ENCODE data around the gene AKAP13.
"Not testable (repeated sequence)": the region's sequence is repeated elsewhere in the genome, so short reads cannot be mapped to it uniquely, and the experiment has no call there.

AKAP13 gene

DNA sequence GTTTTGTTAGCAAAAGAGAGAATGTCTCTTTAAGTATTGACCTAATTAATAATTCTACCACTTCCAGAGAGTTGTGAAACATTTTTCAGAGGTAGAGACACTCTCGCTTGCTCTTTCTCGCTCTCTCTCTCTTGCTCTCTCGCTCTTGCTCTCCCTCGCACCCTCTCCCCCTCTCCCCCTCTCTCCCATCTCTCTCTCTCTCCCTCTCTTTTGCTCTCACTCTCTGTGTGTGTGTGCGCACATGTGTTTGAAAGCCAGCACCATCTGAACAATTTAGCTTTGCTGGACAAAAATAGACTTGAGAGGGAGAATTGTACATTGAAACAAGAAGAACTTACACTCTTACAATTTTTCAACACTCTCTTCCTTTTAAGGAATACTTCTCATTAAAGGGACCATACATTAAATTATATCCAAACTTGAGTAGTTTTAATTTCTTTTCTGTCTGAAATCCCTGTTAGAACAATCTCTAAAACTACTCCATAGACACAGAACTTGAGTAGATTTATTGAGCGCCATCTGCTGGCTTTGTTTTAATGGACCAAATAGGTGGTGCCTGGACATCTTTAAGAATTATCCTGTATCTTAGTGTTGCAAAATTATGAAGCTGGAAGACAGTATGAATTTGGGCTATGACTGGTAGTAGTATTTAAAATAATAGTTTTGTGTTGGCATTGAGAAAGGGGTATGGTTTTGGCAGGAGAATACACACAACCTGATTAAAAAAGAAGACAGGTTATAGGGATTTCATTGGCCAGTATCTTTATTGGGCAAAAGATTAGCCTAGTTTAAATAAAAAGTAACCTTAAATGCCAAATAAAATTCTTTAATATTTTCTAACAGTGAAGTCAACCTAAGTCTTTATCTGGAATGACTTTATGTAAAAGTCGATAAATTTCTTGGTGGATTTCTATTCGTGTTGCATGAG is 124.6 kb downstream of the AKAP13 start:
- DNase-seq (ENCODE audit: low read depth, low spot score): peak; percentile 55
- H3K4me3 ChIP-seq (ENCODE audit: low read length): no peak overlapping the region

- DNase-seq (ENCODE audit: low read depth, low spot score): no peak
- no peak overlapping the region for H3K4me3 ChIP-seq (ENCODE audit: low read length)
These were observed 126.7 kb downstream of the AKAP13 start for GRCh38 chr15:85507114-85507513.

DNA sequence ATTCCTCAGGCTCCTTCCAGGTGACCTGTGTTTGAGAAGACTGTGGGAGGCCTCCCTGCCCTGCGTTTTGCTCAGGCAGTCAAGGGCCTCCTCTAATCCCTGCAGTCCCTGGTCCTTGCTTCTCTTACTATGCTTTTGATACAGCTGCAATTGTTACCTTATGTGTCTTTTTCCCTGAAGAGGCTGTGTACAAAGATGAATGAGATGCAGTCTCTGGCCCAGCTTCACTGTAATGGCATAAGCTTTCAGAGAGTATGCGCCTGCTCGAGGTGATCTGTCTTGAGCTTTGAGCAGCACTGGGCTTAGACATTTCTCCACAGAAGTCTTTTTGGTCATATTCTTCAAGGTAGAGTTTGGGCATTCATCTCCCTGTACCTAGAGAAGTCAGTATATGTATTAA is 129.6 kb downstream of the AKAP13 start:
- H3K4me3 ChIP-seq (ENCODE audit: low read length): no peak overlapping the region
- no peak for DNase-seq (ENCODE audit: low read depth, low spot score)

DNA sequence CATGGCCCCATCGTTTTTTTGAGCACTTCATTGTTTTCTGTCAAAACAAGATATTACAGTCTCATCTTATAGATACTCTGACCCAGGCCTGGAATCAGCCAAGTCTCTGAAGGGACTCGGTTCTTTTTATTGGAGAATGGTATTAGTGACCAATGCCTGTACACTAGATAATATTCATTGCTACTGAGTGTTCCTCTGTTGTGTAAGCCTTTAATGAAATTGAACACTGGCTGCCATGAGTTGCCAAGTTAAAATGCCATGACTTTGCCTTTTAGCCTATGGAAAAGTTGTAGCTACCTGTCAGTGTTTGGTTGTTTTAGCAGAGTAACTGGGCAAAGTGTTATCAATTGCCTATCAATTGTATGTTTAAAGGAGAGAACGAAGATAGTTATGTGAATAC is 134.0 kb downstream of the AKAP13 start:
- no peak overlapping the region for H3K4me3 ChIP-seq (ENCODE audit: low read length)
- no peak for DNase-seq (ENCODE audit: low read depth, low spot score)

DNA sequence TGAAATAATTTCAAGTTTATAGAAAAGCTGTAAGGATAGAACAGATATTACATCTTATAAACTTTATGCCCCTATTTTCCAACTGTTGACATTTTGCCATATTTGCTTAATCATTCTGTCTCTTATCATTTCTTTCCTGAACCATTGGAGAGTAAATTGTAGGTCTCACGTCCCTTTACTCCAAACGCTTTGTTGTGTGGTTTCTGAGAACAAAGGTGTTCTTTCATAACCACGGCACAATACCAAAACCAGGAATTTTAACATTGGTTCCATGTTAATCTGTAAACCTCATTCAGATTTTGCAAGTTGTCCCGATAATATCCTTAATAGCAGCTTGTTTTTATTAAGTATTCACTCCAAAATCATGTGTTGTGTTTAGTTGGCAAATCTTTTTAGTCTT is 134.8 kb downstream of the AKAP13 start:
- DNase-seq (ENCODE audit: low read depth, low spot score): no peak
- no peak overlapping the region for H3K4me3 ChIP-seq (ENCODE audit: low read length)

DNA sequence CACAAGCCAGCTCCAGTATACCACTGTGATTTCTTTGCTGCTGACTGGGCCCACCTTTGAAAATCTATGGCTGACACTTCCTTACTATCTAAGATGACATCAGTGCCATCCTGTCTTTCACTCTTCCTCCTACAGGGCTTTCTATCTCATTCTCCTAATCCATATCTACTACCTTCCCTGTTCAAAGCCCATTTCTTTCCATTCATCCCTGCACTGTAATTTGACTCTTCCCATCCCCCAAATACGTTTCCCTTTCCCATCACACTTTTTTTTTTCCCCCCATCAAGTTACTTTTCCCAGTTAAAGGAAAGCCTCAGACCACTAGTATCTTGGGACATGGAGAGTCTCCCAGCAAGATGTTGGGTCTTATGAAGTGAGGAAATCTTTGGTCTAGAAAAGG is 136.7 kb downstream of the AKAP13 start:
- no peak overlapping the region for H3K4me3 ChIP-seq (ENCODE audit: low read length)
- no peak for DNase-seq (ENCODE audit: low read depth, low spot score)

GRCh38 chr15:85518979-85519761 is 138.8 kb downstream of the AKAP13 start:
- H3K4me3 ChIP-seq (ENCODE audit: low read length): no peak overlapping the region
- no peak for DNase-seq (ENCODE audit: low read depth, low spot score)

GRCh38 chr15:85520650-85521049 is 140.2 kb downstream of the AKAP13 start:
- no peak for DNase-seq (ENCODE audit: low read depth, low spot score)
- H3K4me3 ChIP-seq (ENCODE audit: low read length): no peak overlapping the region

GRCh38 chr15:85523530-85523929 is 143.1 kb downstream of the AKAP13 start:
- H3K4me3 ChIP-seq (ENCODE audit: low read length): no peak overlapping the region
- no peak for DNase-seq (ENCODE audit: low read depth, low spot score)

DNA sequence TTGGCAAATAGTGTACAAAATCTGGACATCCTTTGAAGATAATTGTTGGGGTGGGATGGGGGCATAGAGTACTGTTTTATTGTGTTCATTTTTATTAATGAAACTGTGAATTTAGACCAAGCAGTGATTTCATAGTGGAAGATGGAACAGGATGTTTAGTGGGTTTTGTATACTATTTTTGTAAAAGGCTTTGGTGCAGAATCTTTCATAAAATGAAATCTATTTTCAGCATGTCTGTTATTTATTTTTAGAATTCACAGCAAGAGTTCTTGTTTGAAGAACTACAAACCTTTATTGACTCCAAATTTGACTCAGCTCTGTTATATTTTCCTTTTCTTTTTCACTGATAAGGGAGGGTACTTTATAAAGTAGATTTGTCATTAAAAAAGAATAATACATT is 145.4 kb downstream of the AKAP13 start:
- no peak overlapping the region for H3K4me3 ChIP-seq (ENCODE audit: low read length)
- no peak for DNase-seq (ENCODE audit: low read depth, low spot score)

GRCh38 chr15:85527895-85528294 is 147.5 kb downstream of the AKAP13 start:
- DNase-seq (ENCODE audit: low read depth, low spot score): no peak
- no peak overlapping the region for H3K4me3 ChIP-seq (ENCODE audit: low read length)

- H3K4me3 ChIP-seq (ENCODE audit: low read length): no peak overlapping the region
- no peak for DNase-seq (ENCODE audit: low read depth, low spot score)
These were observed 149.7 kb downstream of the AKAP13 start for GRCh38 chr15:85530079-85530478.

GRCh38 chr15:85531083-85531482 is 150.7 kb downstream of the AKAP13 start:
- no peak overlapping the region for H3K4me3 ChIP-seq (ENCODE audit: low read length)
- no peak for DNase-seq (ENCODE audit: low read depth, low spot score)

GRCh38 chr15:85532689-85533088 is 152.3 kb downstream of the AKAP13 start:
- no peak overlapping the region for H3K4me3 ChIP-seq (ENCODE audit: low read length)
- DNase-seq (ENCODE audit: low read depth, low spot score): no peak

GRCh38 chr15:85534031-85534430 is 153.6 kb downstream of the AKAP13 start:
- H3K4me3 ChIP-seq (ENCODE audit: low read length): no peak overlapping the region
- DNase-seq (ENCODE audit: low read depth, low spot score): peak; percentile 28

- H3K4me3 ChIP-seq (ENCODE audit: low read length); DNase-seq (ENCODE audit: low read depth, low spot score): not testable (repeated sequence)
These were observed 155.3 kb downstream of the AKAP13 start for GRCh38 chr15:85535533-85536330.

- no peak overlapping the region for H3K4me3 ChIP-seq (ENCODE audit: low read length)
- DNase-seq (ENCODE audit: low read depth, low spot score): no peak
These were observed 155.9 kb downstream of the AKAP13 start for GRCh38 chr15:85536341-85536740.

- no peak for DNase-seq (ENCODE audit: low read depth, low spot score)
- H3K4me3 ChIP-seq (ENCODE audit: low read length): no peak overlapping the region
These were observed 159.1 kb downstream of the AKAP13 start for GRCh38 chr15:85539491-85539890.

GRCh38 chr15:85540085-85540797 is 159.8 kb downstream of the AKAP13 start:
- DNase-seq (ENCODE audit: low read depth, low spot score): no peak
- no peak overlapping the region for H3K4me3 ChIP-seq (ENCODE audit: low read length)
